ENCODE measurements around the gene PPP1R36. TPM values are rescaled to one million over a fixed set of nuclear protein-coding genes. Genes with fewer than 3 reads are reported as not detected.
"Not testable (repeated sequence)": the region's sequence is repeated elsewhere in the genome, so short reads cannot be mapped to it uniquely, and the experiment has no call there.

Gene PPP1R36
- total and polyA plus RNA-seq, 4 donors = 0.42 to 1.9 (median 1.2) TPM

DNA sequence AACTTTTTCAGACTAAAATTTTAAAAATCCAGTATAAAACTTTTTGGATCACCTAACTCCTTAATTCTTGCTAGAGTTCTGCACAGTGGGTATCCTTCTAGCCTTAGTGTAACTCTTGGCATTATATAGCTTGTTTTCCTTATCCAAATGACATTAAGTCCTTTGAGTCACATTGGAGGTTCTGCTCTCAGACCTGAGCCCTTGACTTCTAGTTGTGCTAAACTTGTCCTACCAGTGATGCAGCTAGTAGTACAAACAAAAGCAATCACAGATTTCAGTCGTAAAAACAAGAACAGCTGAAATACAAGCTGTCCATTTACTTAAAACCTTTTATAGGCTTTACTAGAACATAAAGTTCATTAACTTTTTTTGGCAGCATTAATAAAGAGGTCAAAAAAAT, 34.7 kb upstream of the PPP1R36 start:
- no peak for ATAC-seq (ENCODE audit: low FRiP score)
- H3K4me1 ChIP-seq (ENCODE audit: control insufficient read depth in 1 of 2, insufficient read depth in 2 of 2, low read length in 2 of 2) = peaks cover 2 to 7% of the 10 kb centered on the region in 2 donors
- H3K9me3 ChIP-seq (ENCODE audit: control insufficient read depth, low read length) = no peaks in the 10 kb centered on the region
- 2 to 8% methylated on average over 1 of the region's 1 CpG for WGBS, 2 donors
- no peak overlapping the region for H3K4me3 ChIP-seq (ENCODE audit: low read length in 2 of 2)
- DNase-seq = no peak
- intact Hi-C loops (cut with DNase I) = no loop called here
- no peak overlapping the region for H3K27ac ChIP-seq (ENCODE audit: low read depth in 1 of 2, low read length in 2 of 2)
- H3K27me3 ChIP-seq (ENCODE audit: control insufficient read depth in 1 of 2, insufficient read depth in 2 of 2, low read length in 1 of 2) = no peaks in the 10 kb centered on the region
- H3K36me3 ChIP-seq (ENCODE audit: control insufficient read depth in 1 of 2, insufficient read depth in 2 of 2, low read length in 1 of 2) = no peaks in the 10 kb centered on the region

DNA sequence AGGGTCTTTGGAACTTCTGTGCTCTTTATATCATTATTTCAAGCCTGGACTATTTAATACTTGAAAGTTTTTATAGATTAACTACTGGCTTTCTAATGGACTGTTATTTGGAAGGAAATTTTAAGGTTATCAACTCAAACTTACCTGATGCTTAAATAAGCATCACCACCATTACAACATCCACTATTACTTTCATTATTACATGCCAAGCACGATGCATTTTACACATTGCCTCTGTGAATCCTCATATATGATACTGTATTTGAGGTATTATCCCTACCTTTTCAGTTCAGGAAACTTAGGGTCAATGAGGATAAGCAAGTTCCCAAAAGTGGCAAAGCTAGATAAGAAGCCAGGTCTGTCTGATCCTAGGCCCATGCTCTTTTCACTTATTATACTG, 32.8 kb upstream of the PPP1R36 start:
- Histone ChIP-seq H3K27me3 (ENCODE audit: control insufficient read depth in 1 of 2, insufficient read depth in 2 of 2, low read length in 1 of 2) (no peaks in the 10 kb centered on the region), H3K9me3 (ENCODE audit: control insufficient read depth, low read length) (no peaks in the 10 kb centered on the region), H3K4me3 (ENCODE audit: low read length in 2 of 2) (no peak overlapping the region), H3K4me1 (ENCODE audit: control insufficient read depth in 1 of 2, insufficient read depth in 2 of 2, low read length in 2 of 2) (peaks cover 1 to 3% of the 10 kb centered on the region in 2 donors), H3K27ac (ENCODE audit: low read depth in 1 of 2, low read length in 2 of 2) (no peak overlapping the region), H3K36me3 (ENCODE audit: control insufficient read depth in 1 of 2, insufficient read depth in 2 of 2, low read length in 1 of 2) (peaks cover 2 to 3% of the 10 kb centered on the region in 2 donors)
- no peak for DNase-seq
- intact Hi-C loops (cut with DNase I) = no loop called here
- 79 to 83% methylated on average over 1 of the region's 1 CpG for WGBS, 2 donors
- ATAC-seq (ENCODE audit: low FRiP score) = no peak

DNA sequence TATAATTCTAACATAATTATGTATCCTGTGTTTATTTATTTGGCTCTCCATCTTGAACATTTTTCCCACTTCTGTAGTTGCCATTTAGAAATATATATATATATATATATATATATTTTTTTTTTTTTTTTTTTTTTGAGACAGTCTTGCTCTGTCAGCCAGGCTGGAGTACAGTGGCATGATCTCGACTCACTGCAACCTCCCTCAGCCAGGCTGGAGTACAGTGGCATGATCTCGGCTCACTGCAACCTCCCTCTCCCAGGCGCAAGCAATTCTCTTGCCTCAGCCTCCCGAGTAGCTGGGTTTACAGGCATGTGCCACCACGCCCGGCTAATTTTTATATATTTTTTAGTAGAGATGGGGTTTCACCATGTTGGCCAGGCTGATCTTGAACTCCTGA, 32.1 kb upstream of the PPP1R36 start:
- intact Hi-C loops (cut with DNase I); H3K4me3 ChIP-seq (ENCODE audit: low read length in 2 of 2); ATAC-seq (ENCODE audit: low FRiP score); H3K36me3 ChIP-seq (ENCODE audit: control insufficient read depth in 1 of 2, insufficient read depth in 2 of 2, low read length in 1 of 2); H3K9me3 ChIP-seq (ENCODE audit: control insufficient read depth, low read length); H3K27ac ChIP-seq (ENCODE audit: low read depth in 1 of 2, low read length in 2 of 2); H3K27me3 ChIP-seq (ENCODE audit: control insufficient read depth in 1 of 2, insufficient read depth in 2 of 2, low read length in 1 of 2); DNase-seq; H3K4me1 ChIP-seq (ENCODE audit: control insufficient read depth in 1 of 2, insufficient read depth in 2 of 2, low read length in 2 of 2): not testable (repeated sequence)
- 72 to 82% methylated on average over 6 of the region's 6 CpGs for WGBS, 2 donors

DNA sequence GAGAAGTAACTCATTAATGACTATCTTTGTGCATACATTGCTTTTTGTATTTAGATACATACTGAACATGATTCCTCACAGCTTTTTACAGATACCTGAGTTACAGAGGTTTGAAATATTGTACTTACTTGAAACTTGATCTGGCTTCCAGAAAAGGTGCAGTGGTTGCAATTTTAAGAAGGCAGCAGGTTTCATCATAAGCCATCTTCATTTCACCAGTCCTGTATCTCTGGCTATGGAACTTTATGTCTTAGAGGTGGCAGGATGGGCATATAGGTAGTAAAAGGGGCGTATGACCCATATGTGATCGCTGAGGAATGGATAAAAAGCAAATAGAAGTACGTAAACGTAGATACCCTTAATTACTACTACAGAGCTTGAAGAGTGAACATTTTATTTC, 31.5 kb upstream of the PPP1R36 start:
- no peaks in the 10 kb centered on the region for H3K9me3 ChIP-seq (ENCODE audit: control insufficient read depth, low read length)
- H3K4me3 ChIP-seq (ENCODE audit: low read length in 2 of 2) = no peak overlapping the region
- no peak for ATAC-seq (ENCODE audit: low FRiP score)
- DNase-seq = no peak
- H3K27ac ChIP-seq (ENCODE audit: low read depth in 1 of 2, low read length in 2 of 2) = no peak overlapping the region
- WGBS, 2 donors = 60 to 74% methylated on average over 4 of the region's 4 CpGs
- H3K36me3 ChIP-seq (ENCODE audit: control insufficient read depth in 1 of 2, insufficient read depth in 2 of 2, low read length in 1 of 2) = peaks cover 2 to 7% of the 10 kb centered on the region in 2 donors
- H3K27me3 ChIP-seq (ENCODE audit: control insufficient read depth in 1 of 2, insufficient read depth in 2 of 2, low read length in 1 of 2) = no peaks in the 10 kb centered on the region
- H3K4me1 ChIP-seq (ENCODE audit: control insufficient read depth in 1 of 2, insufficient read depth in 2 of 2, low read length in 2 of 2) = peaks cover 2 to 3% of the 10 kb centered on the region in 2 donors
- intact Hi-C loops (cut with DNase I) = no loop called here

DNA sequence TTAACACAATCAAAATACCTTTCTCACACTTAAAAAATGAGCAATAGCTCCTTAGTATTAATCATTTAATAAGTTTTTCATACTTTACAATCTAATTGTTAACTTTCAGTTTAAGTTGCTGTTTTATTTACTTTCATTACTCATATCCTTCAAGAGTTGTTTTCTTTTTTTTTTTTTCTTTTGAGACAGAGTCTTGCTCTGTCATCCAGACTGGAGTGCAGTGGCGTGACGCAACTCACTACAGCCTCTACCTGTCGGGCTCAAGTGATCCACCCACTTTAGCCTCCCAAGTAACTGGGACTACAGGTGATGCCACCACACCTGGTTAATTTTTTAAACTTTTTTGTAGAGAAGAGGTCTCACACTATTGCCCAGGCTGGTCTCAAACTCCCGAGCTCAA, 29.1 kb upstream of the PPP1R36 start:
- ATAC-seq (ENCODE audit: low FRiP score) = no peak
- 92 to 94% methylated on average over 4 of the region's 4 CpGs for WGBS, 2 donors

DNA sequence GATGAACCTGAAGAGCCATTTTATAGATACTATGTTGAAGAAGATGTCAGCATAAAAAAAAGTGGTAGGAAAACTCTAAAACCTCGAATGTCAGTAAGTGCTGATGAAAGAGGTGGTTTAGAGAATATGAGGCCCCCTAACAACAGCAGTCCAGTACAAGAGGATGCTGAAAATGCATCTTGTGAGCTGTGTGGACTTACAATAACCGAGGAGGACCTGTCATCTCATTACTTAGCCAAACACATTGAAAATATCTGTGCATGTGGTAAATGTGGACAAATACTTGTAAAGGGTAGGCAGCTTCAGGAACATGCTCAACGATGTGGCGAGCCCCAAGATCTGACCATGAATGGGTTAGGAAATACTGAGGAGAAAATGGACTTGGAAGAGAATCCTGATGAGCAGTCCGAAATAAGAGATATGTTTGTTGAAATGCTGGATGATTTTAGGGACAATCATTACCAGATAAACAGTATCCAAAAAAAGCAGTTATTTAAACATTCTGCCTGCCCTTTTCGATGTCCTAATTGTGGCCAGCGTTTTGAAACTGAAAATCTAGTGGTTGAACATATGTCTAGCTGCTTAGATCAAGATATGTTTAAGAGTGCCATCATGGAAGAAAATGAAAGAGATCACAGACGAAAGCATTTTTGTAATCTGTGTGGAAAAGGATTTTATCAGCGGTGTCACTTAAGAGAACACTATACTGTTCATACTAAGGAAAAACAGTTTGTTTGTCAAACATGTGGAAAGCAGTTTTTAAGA, 27.0 kb upstream of the PPP1R36 start:
- Histone ChIP-seq H3K4me1 (ENCODE audit: control insufficient read depth in 1 of 2, insufficient read depth in 2 of 2, low read length in 2 of 2) (peaks cover 3% of the 10 kb centered on the region in 2 donors), H3K9me3 (ENCODE audit: control insufficient read depth, low read length) (no peaks in the 10 kb centered on the region), H3K27ac (ENCODE audit: low read depth in 1 of 2, low read length in 2 of 2) (no peak overlapping the region), H3K27me3 (ENCODE audit: control insufficient read depth in 1 of 2, insufficient read depth in 2 of 2, low read length in 1 of 2) (no peaks in the 10 kb centered on the region), H3K36me3 (ENCODE audit: control insufficient read depth in 1 of 2, insufficient read depth in 2 of 2, low read length in 1 of 2) (peaks cover 2 to 7% of the 10 kb centered on the region in 2 donors), H3K4me3 (ENCODE audit: low read length in 2 of 2) (no peak overlapping the region)
- WGBS, 2 donors = 80 to 85% methylated on average over 9 of the region's 9 CpGs
- intact Hi-C loops (cut with DNase I) = no loop called here
- no peak for DNase-seq
- ATAC-seq (ENCODE audit: low FRiP score) = no peak

More for the DNA sequence above, 29.1 kb upstream of the PPP1R36 start:
- Histone ChIP-seq H3K4me1 (ENCODE audit: control insufficient read depth in 1 of 2, insufficient read depth in 2 of 2, low read length in 2 of 2) (peaks cover 3% of the 10 kb centered on the region in 2 donors), H3K36me3 (ENCODE audit: control insufficient read depth in 1 of 2, insufficient read depth in 2 of 2, low read length in 1 of 2) (peaks cover 2 to 7% of the 10 kb centered on the region in 2 donors), H3K27me3 (ENCODE audit: control insufficient read depth in 1 of 2, insufficient read depth in 2 of 2, low read length in 1 of 2) (no peaks in the 10 kb centered on the region), H3K4me3 (ENCODE audit: low read length in 2 of 2) (no peak overlapping the region), H3K9me3 (ENCODE audit: control insufficient read depth, low read length) (no peaks in the 10 kb centered on the region), H3K27ac (ENCODE audit: low read depth in 1 of 2, low read length in 2 of 2) (no peak overlapping the region)
- intact Hi-C loops (cut with DNase I) = no loop called here
- DNase-seq = no peak

DNA sequence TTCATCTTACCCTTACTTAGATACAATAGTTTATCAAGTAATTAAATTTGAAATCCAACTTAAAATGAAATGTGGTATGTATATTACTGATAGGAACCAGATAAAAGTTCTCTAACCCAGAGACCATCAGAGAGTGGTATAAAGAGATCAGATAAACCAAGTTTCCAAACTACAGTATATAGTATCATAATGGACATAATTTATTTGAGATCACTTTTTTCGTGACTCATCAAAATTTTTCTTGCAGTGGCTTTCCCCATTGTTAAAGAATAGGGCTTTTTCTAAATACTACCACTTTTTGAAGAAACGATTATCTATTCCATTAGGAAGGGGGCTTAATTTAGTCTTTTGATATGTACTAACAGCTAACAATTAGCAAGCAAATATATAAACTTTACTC, 24.4 kb upstream of the PPP1R36 start:
- DNase-seq (no peak), ATAC-seq (ENCODE audit: low FRiP score) (no peak)
- Histone ChIP-seq H3K9me3 (ENCODE audit: control insufficient read depth, low read length) (no peaks in the 10 kb centered on the region), H3K27me3 (ENCODE audit: control insufficient read depth in 1 of 2, insufficient read depth in 2 of 2, low read length in 1 of 2) (no peaks in the 10 kb centered on the region), H3K4me1 (ENCODE audit: control insufficient read depth in 1 of 2, insufficient read depth in 2 of 2, low read length in 2 of 2) (peaks cover 0 to 2% of the 10 kb centered on the region in 2 donors), H3K36me3 (ENCODE audit: control insufficient read depth in 1 of 2, insufficient read depth in 2 of 2, low read length in 1 of 2) (peaks cover 2 to 7% of the 10 kb centered on the region in 2 donors), H3K27ac (ENCODE audit: low read depth in 1 of 2, low read length in 2 of 2) (no peak overlapping the region), H3K4me3 (ENCODE audit: low read length in 2 of 2) (no peak overlapping the region)
- WGBS, 2 donors = 93 to 96% methylated on average over 2 of the region's 2 CpGs
- intact Hi-C loops (cut with DNase I) = no loop called here

DNA sequence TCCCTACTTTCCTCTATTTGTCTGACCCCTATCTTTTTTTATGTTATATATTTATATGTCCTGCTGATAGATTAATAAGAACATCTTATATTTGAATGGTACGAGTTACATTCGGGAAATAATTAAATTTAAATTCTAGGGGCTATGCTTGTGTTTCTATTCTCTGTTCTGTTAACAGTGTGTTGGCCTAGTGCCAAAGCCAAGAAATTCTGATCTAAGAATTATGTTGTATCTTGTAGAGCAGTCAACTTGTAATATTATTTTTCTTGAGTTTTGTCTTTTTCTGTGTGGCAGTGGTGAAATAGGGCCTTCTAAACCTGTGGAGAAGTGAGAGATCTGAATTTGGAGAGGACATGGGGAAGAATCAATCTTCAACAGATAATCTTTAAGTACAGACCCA, 18.2 kb upstream of the PPP1R36 start:
- no peaks in the 10 kb centered on the region for H3K36me3 ChIP-seq (ENCODE audit: control insufficient read depth in 1 of 2, insufficient read depth in 2 of 2, low read length in 1 of 2)
- no peaks in the 10 kb centered on the region for H3K27me3 ChIP-seq (ENCODE audit: control insufficient read depth in 1 of 2, insufficient read depth in 2 of 2, low read length in 1 of 2)
- DNase-seq = no peak
- H3K4me3 ChIP-seq (ENCODE audit: low read length in 2 of 2) = no peak overlapping the region
- WGBS, 2 donors = 65 to 66% methylated on average over 2 of the region's 2 CpGs
- ATAC-seq (ENCODE audit: low FRiP score) = no peak
- intact Hi-C loops (cut with DNase I) = no loop called here
- H3K4me1 ChIP-seq (ENCODE audit: control insufficient read depth in 1 of 2, insufficient read depth in 2 of 2, low read length in 2 of 2) = no peaks in the 10 kb centered on the region
- H3K27ac ChIP-seq (ENCODE audit: low read depth in 1 of 2, low read length in 2 of 2) = no peak overlapping the region
- H3K9me3 ChIP-seq (ENCODE audit: control insufficient read depth, low read length) = no peaks in the 10 kb centered on the region

DNA sequence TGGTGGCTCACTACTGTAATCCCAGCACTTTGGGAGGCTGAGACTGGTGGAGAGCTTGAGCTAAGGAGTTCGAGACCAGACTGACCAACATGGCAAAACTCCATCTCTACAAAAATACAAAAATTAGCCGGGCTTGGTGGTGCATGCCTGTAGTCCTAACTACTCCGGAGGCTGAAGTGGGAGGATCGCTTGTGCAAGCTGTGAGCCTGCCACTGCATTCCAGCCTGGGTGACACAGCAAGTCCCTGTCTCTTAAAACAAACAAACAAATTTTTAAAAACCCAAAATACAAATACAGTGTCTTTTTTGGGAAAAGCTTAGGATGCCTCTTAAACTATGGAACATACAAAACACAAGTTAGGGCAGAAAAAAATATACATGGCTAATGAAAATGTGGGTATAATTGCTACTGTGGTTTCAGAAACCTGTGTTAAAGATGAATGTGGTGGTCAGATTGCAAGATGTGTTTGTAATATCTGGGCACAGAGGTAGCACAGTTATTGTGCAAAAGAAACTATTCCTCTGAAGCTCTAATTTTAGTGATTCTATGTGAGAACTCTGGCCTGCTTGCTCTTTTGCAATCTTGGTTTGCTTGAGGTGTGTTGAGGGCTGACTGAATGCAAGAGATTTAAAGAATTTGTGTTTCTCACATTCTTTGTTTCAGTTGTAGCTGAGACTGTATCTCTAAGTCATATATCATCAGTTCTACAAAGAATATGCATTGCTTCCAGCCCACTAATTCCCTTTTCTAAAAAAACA, 13.1 kb upstream of the PPP1R36 start:
- intact Hi-C loops (cut with DNase I) = no loop called here
- H3K36me3 ChIP-seq (ENCODE audit: control insufficient read depth in 1 of 2, insufficient read depth in 2 of 2, low read length in 1 of 2) = no peaks in the 10 kb centered on the region
- ATAC-seq (ENCODE audit: low FRiP score) (no peak), DNase-seq (no peak)
- WGBS, 2 donors = 70 to 75% methylated on average over 4 of the region's 4 CpGs
- no peaks in the 10 kb centered on the region for H3K27me3 ChIP-seq (ENCODE audit: control insufficient read depth in 1 of 2, insufficient read depth in 2 of 2, low read length in 1 of 2)
- no peak overlapping the region for H3K4me3 ChIP-seq (ENCODE audit: low read length in 2 of 2)
- H3K27ac ChIP-seq (ENCODE audit: low read depth in 1 of 2, low read length in 2 of 2) = no peak overlapping the region
- H3K9me3 ChIP-seq (ENCODE audit: control insufficient read depth, low read length) = no peaks in the 10 kb centered on the region
- no peaks in the 10 kb centered on the region for H3K4me1 ChIP-seq (ENCODE audit: control insufficient read depth in 1 of 2, insufficient read depth in 2 of 2, low read length in 2 of 2)
